ENCODE measurements around the gene MPHOSPH6.
"Not testable (repeated sequence)": the region's sequence is repeated elsewhere in the genome, so short reads cannot be mapped to it uniquely, and the experiment has no call there.

MPHOSPH6 gene

GRCh38 chr16:82167670-82168069 lies 2.4 kb downstream of the MPHOSPH6 start:
- DNase-seq = no peak

GRCh38 chr16:82160226-82160625 lies 9.8 kb downstream of the MPHOSPH6 start:
- no peak for DNase-seq

GRCh38 chr16:82157836-82158235 lies 12.2 kb downstream of the MPHOSPH6 start:
- no peak for DNase-seq

- no peak for DNase-seq
These were observed 12.6 kb downstream of the MPHOSPH6 start for GRCh38 chr16:82157534-82157812.

- no peak for DNase-seq
These were observed 13.1 kb downstream of the MPHOSPH6 start for GRCh38 chr16:82156761-82157533.

- DNase-seq = no peak
These were observed 17.3 kb downstream of the MPHOSPH6 start for GRCh38 chr16:82152641-82153112.

DNA sequence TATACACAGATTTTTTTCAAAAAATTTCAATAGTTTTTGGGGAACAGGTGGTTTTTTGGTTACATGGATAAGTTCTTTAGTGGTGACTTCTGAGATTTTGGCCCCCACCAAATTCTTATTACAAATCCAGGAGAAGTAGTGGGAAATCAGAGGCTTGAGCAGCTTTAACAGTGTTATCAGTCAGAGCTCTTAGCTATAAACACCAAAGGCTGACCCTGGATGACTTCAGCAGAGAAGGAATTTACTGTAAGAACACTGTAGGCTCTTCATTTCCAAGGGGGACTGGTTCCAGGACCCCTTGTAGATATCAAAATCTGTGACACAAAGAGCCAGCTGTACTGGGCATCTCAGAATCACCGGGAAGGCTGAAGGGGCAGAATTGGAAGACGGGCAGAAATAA lies 17.8 kb downstream of the MPHOSPH6 start:
- no peak for DNase-seq

DNA sequence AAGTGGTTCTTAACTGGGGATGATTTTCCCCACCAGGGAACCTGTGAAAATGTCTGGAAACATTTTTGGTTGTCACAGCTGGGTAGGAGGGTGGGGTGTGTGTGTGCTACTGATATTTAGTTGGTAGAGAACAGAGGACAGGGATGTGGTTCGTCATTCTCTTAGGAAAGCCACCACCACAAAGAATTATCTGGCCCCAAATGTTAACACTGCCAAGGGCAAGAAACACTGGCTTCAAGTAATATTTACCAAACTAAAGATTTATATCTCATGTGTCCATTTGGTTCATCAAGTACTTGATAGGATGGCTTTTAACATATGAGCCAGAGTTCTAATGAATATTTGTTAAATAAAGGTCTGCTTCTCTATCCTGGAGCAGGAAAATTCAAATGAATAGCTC lies 19.5 kb downstream of the MPHOSPH6 start:
- no peak for DNase-seq

DNA sequence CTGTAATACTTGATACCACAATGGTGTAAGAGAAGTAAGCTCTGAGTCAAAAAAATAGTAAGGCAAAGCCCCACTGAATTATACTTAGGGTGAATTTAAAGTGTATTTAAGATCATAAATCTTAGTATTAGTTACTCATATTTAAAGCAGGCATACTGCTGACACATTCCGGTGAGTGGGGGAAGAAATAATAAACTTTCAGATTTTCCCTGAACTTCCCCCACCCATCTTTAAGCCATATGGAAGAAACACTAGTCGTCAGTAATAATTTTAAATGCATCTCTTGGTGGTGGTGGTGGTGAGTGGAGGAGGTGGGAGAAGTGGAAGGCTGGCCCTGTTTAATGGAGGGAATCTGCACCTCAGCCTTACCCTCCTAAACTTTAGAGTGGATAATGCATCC lies 20.5 kb downstream of the MPHOSPH6 start:
- DNase-seq = no peak

DNA sequence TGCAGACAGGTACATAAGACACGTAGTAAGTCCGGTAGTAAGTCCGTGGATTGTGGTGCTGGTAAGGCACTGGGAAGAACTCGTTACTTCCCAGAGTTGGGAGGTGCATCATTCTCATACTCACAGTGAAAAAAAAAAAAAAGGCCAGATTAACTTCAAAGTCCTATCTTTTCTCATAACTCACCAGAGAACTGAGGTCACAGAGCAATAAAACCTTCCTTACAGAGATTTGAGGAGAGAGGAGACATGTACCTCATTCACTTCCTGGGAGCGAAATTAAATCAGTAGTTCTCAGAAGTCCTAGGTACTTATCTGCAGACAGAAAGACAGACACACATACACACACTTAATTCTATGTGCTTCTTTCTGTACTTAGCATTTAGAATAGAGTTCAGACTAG lies 22.5 kb downstream of the MPHOSPH6 start:
- DNase-seq = no peak

GRCh38 chr16:82146957-82147356 lies 23.1 kb downstream of the MPHOSPH6 start:
- DNase-seq = no peak

- DNase-seq = no peak
These were observed 23.5 kb downstream of the MPHOSPH6 start for GRCh38 chr16:82146556-82146955.

DNA sequence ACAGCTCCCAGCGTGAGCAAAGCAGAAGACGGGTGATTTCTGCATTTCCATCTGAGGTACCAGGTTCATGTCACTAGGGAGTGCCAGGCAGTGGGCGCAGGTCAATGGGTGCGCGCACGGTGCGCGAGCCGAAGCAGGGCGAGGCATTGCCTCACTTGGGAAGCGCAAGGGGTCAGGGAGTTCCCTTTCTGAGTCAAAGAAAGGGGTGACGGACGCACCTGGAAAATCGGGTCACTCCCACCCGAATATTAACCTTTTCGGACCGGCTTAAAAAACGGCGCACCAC lies 30.8 kb downstream of the MPHOSPH6 start:
- DNase-seq = not testable (repeated sequence)

GRCh38 chr16:82138478-82139285 lies 31.3 kb downstream of the MPHOSPH6 start:
- no peak for DNase-seq

GRCh38 chr16:82137822-82138167 lies 32.2 kb downstream of the MPHOSPH6 start:
- DNase-seq = no peak

DNA sequence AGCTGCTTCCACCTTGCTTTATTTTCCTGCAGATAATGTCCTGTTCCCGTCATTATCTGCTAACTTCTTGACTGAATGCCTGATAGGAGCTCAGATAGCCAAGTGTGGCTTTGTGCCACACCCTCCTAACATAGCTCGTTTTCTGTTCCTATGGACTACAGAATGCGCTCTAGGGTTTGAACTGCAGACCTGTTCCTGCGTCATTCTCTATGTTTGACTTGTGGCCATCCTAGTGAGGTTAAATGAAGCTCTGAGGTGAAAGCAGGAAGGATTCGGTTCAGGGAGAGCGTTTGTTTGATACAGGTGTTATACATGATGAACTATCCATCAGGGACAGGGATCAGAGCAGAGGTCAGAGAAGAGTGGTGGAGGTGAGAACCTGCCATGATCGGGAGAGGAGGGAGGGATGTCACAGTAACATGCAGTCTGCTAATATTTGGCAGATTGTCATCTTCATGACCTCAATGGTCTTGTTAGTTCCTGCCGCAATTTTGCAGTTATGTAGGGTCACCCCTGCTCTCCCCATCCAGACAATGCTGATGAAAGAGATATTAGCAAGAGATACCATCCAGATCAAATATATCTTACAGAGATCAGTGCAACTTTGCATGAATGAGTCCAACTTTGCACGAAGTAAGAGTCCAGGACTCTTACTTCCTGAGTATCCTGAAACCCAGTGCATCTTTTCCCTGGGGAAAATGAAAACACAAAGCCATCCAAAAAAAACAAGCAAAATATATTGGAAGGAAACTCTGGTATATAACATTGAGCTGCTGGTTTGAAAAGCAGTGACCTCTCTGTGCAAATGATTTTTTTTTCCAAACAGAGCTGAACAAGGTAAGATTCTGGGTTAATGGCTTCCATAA lies 32.8 kb downstream of the MPHOSPH6 start:
- DNase-seq = no peak

GRCh38 chr16:82135844-82136243 lies 34.2 kb downstream of the MPHOSPH6 start:
- DNase-seq = no peak

- DNase-seq = no peak
These were observed 35.2 kb downstream of the MPHOSPH6 start for GRCh38 chr16:82134846-82135245.

- DNase-seq = peak in 1 of 2 donors; percentile 5
These were observed 36.2 kb downstream of the MPHOSPH6 start for GRCh38 chr16:82133798-82134197.

- no peak for DNase-seq
These were observed 40.1 kb downstream of the MPHOSPH6 start for GRCh38 chr16:82129881-82130280.

DNA sequence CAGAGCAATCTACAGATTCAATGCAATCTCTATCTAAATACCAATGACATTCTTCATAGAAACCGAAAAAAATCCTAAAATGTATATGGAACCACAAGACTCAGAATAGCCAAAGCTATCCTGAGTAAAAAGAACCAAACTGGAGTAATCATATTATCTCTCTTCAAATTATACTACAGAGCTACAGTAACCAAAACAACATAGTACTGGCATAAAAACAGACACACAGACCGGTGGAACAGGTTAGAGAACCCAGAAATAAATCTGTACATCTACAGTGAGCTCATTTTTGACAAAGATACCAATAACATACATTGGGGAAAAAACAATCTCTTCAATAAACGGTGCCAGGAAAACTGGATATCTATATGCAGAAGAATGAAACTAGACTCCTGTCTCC lies 45.4 kb downstream of the MPHOSPH6 start:
- no peak for DNase-seq

- no peak for DNase-seq
These were observed 50.6 kb downstream of the MPHOSPH6 start for GRCh38 chr16:82119405-82119804.

GRCh38 chr16:82118749-82119148 lies 51.3 kb downstream of the MPHOSPH6 start:
- no peak for DNase-seq

DNA sequence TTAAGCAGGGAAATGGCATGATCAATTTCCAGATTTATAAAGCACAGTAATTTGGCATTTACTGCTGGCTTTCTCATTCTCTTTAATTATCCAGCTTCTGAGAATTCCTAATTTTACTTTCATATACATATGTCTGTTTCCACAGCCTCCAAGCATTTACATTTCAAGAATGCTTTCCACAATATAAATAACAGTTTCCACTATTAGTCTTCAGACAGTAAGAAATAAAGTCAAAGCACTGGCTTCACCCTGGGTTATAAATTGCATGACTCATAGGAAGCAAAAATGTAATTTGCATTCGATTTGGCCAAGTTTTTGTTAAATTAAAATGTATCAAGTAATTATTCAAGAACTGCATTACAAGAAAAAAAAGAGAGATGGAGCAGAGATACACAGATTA lies 53.5 kb downstream of the MPHOSPH6 start:
- DNase-seq = no peak

All from stimulated activated CD4-positive, alpha-beta T cell treated with anti-CD3 and anti-CD28 coated beads, Interleukin-2, amount 100 ng/mL, for 24 hours (primary cell).